SK-N-SH (cell line): ENCODE data around the gene ADAMTSL5. TPM values are rescaled to one million over a fixed set of nuclear protein-coding genes. Genes with fewer than 3 reads are reported as not detected.

Experiments used
- CTCF ChIA-PET: fragments of 300-600, 350-600 bp; formaldehyde crosslinking; extraction: SDS; loops from one replicate; lab custom pipeline; 2021; lab: Yijun Ruan, JAX
- POLR2A ChIA-PET: fragments of 350-600 bp; sonication (Branson Sonifier 250); formaldehyde crosslinking; extraction: SDS; loops from one replicate; lab custom pipeline; 2020; ENCODE audit warnings: antibody characterized with exemption, inconsistent platforms; lab: Yijun Ruan, JAX
- DNase-seq: peaks from one replicate; pipeline ENCODE4 v3.0.0; 2012
- H2AFZ ChIP-seq: fragments of 200-600 bp; sonication (generic); 2 replicates; pipeline ENCODE4 v1.8.1; 2016; ENCODE audit warnings: antibody characterized with exemption, mild to moderate bottlenecking, low read depth
- H3F3A ChIP-seq: fragments of 200-600 bp; sonication (generic); replicated peaks from 2 replicates; pipeline ENCODE3; 2016; ENCODE audit warnings: antibody characterized with exemption, mild to moderate bottlenecking; ENCODE audit not compliant: insufficient read depth
- H3K27ac ChIP-seq, 2 experiments: fragments of 200-500 bp in 1 of 2; fragments of 200-600 bp in 1 of 2; sonication (Bioruptor generic) in 1 of 2; sonication (generic), shearing (Covaris generic) in 1 of 2; 2 replicates each; pipeline versions ENCODE4 v1.5.1 to v1.6.1; 2014 to 2016; ENCODE audit warnings: low read depth in 2 of 2, inconsistent platforms in 1 of 2, low read length in 1 of 2, mild to moderate bottlenecking in 1 of 2, mixed read lengths in 1 of 2
- H3K27me3 ChIP-seq: fragments of 200-600 bp; sonication (generic), shearing (Covaris generic); 2 replicates; pipeline ENCODE4 v1.6.1; 2016; ENCODE audit warnings: mixed run types; ENCODE audit not compliant: insufficient read depth
- H3K36me3 ChIP-seq, 2 experiments: fragments of 200-500 bp in 1 of 2; fragments of 200-600 bp in 1 of 2; sonication (Bioruptor generic) in 1 of 2; sonication (generic) in 1 of 2; replicated peaks in 1 of 2; 2 replicates each; pipeline versions ENCODE3 to v1.5.1; 2014 to 2016; ENCODE audit warnings: low read length in 1 of 2, mild to moderate bottlenecking in 1 of 2; ENCODE audit not compliant: insufficient read depth in 2 of 2, control insufficient read depth in 1 of 2
- H3K4me1 ChIP-seq, 2 experiments: fragments of 200-500 bp in 1 of 2; fragments of 200-600 bp in 1 of 2; sonication (Bioruptor generic) in 1 of 2; sonication (generic), shearing (Covaris generic) in 1 of 2; 2 replicates each; pipeline versions ENCODE4 v1.5.1 to v1.6.1; 2014 to 2016; ENCODE audit warnings: low read depth in 1 of 2, low read length in 1 of 2, mixed run types in 1 of 2; ENCODE audit not compliant: insufficient read depth in 2 of 2, control insufficient read depth in 1 of 2
- H3K4me2 ChIP-seq: fragments of 200-600 bp; sonication (generic), shearing (Covaris generic); 2 replicates; pipeline ENCODE4 v1.6.1; 2017; ENCODE audit warnings: mixed run types
- H3K4me3 ChIP-seq, 2 experiments: fragments of 200-500 bp in 1 of 2; fragments of 200-600 bp in 1 of 2; sonication (Bioruptor generic) in 1 of 2; sonication (generic), shearing (Covaris generic) in 1 of 2; 2 replicates each; pipeline versions ENCODE4 v1.5.1 to v1.8.1; 2014 to 2016; ENCODE audit warnings: low read depth in 2 of 2, inconsistent platforms in 1 of 2, low read length in 1 of 2, mild to moderate bottlenecking in 1 of 2, mixed read lengths in 1 of 2, moderate library complexity in 1 of 2
- H3K79me2 ChIP-seq: fragments of 200-600 bp; sonication (generic); 2 replicates; pipeline ENCODE4 v1.8.1; 2017; ENCODE audit warnings: mild to moderate bottlenecking; ENCODE audit not compliant: insufficient read depth
- H3K9ac ChIP-seq: fragments of 200-600 bp; sonication (generic); 2 replicates; pipeline ENCODE4 v1.6.1; 2017; ENCODE audit warnings: mixed run types
- H3K9me2 ChIP-seq: fragments of 200-600 bp; sonication (generic); 2 replicates; pipeline ENCODE4 v1.6.1; 2017; ENCODE audit warnings: mixed run types
- H3K9me3 ChIP-seq: fragments of 200-600 bp; sonication (generic); 2 replicates; pipeline ENCODE4 v1.6.1; 2017; ENCODE audit warnings: mixed run types, mild to moderate bottlenecking, moderate library complexity
- H4K20me1 ChIP-seq: fragments of 200-600 bp; sonication (generic); 2 replicates; pipeline ENCODE4 v1.6.1; 2017; ENCODE audit warnings: mild to moderate bottlenecking, mixed run types; ENCODE audit not compliant: insufficient read depth
- ELF1 ChIP-seq: IDR thresholded peaks from 2 replicates; pipeline ENCODE4 v1.4.0; 2012
- FOXJ3 ChIP-seq: sonication (generic); formaldehyde crosslinking; IDR thresholded peaks from 2 replicates; pipeline ENCODE4 v1.5.1; 2020; ENCODE audit warnings: mild to moderate bottlenecking, missing genetic modification reagents
- IRF3 ChIP-seq: fragments of 150-350 bp; IDR thresholded peaks from 2 replicates; pipeline ENCODE4 v1.6.1; 2016; ENCODE audit warnings: mild to moderate bottlenecking, low read depth, low read length
- POLR2AphosphoS5 ChIP-seq: IDR thresholded peaks from 2 replicates; pipeline ENCODE4 v1.6.1; 2012; ENCODE audit warnings: low read depth, low read length
- RAD21 ChIP-seq: IDR thresholded peaks from 2 replicates; pipeline ENCODE4 v1.6.1; 2012; ENCODE audit warnings: mild to moderate bottlenecking, low read length
- SIN3A ChIP-seq: IDR thresholded peaks from 2 replicates; pipeline ENCODE4 v1.6.1; 2012; ENCODE audit warnings: low read depth, mild to moderate bottlenecking, low read length, moderate library complexity, borderline replicate concordance
- TCF12 ChIP-seq: IDR thresholded peaks from 2 replicates; pipeline ENCODE4 v1.4.0; 2012
- WGBS: methylation state at CpG from one replicate; pipeline ENCODE4 v1.1.6; 2017; ENCODE audit warnings: low lambda C conversion rate; 5-methylcytosine and 5-hydroxymethylcytosine counted together
- polyA plus RNA-seq, 3 experiments: library from polyadenylated mRNA; depleted of rRNA; stranded (reverse); fragments of >200 nt; gene quantifications; 2 replicates each; pipeline ENCODE4 v1.2.3, GENCODE V29; 2012
- TF ChIP-seq, protein P1 (sequence below): fragments of 200-600 bp; sonication (generic); IDR thresholded peaks from 2 replicates; pipeline ENCODE4 v1.6.1; 2017; ENCODE audit warnings: antibody characterized with exemption, mild to moderate bottlenecking, moderate library complexity

ADAMTSL5 gene
- polyA plus RNA-seq, 1 of the 3 experiments (the other 2 are of a cell fraction), result 5.7 TPM

- Histone ChIP-seq H3K36me3 (peaks cover 0 to 22% of the 10 kb centered on the region in 2 experiments), H3K4me2 (no peak overlapping the region), H3K79me2 (peaks cover 8% of the 10 kb centered on the region; the same call in 1 of the 2 replicates), H3K27me3 (no peaks in the 10 kb centered on the region), H3K4me3 (no peak overlapping the region), H4K20me1 (peaks cover 6% of the 10 kb centered on the region; the same call in 1 of the 2 replicates), H3K27ac (no peak overlapping the region), H3F3A (peaks cover 3% of the 10 kb centered on the region), H2AFZ (no peak overlapping the region), H3K9me2 (no peaks in the 10 kb centered on the region), H3K4me1 (peaks cover 0 to 4% of the 10 kb centered on the region in 2 experiments; a peak in 1 of 4 replicates), H3K9me3 (no peaks in the 10 kb centered on the region), H3K9ac (no peak overlapping the region)
- TF ChIP-seq IRF3, result no peak
- DNase-seq, result no peak
- POLR2A ChIA-PET, result interaction anchor here (0.9 to 1.4 kb wide), 2 partner anchors 23 to 31 kb away, joined by 3 to 5 read pairs; no protein-coding TSS in a partner anchor
- WGBS, result 98% methylated on average over 32 of the region's 92 CpGs
- CTCF ChIA-PET, result interaction anchor here (2.7 kb wide), 1 partner anchor 23 kb away, joined by 11 read pairs; no protein-coding TSS in a partner anchor
Measured at GRCh38 chr19:1467490-1468273, 45.1 kb downstream of the ADAMTSL5 start.

DNA sequence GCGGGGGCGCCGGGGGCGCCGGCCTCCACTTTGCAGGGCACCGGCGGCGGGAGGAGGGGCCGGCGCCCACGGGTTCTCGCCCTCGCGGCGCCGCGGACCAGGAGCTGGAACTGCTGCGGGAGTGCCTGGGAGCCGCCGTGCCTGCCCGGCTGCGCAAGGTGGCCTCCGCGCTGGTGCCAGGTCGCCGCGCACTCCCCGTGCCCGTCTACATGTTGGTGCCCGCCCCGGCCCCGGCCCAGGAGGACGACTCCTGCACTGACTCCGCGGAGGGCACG, 45.7 kb downstream of the ADAMTSL5 start:
- Histone ChIP-seq H3K79me2 (peaks cover 5% of the 10 kb centered on the region; the same call in 1 of the 2 replicates), H3F3A (peaks cover 3% of the 10 kb centered on the region), H3K4me1 (no peaks in the 10 kb centered on the region), H3K4me3 (no peak overlapping the region), H2AFZ (no peak overlapping the region), H3K9me2 (no peaks in the 10 kb centered on the region), H4K20me1 (peaks cover 4% of the 10 kb centered on the region; the same call in 1 of the 2 replicates), H3K27me3 (no peaks in the 10 kb centered on the region), H3K36me3 (peaks cover 0 to 22% of the 10 kb centered on the region in 2 experiments), H3K9ac (no peak overlapping the region), H3K9me3 (no peaks in the 10 kb centered on the region), H3K27ac (no peak overlapping the region), H3K4me2 (no peak overlapping the region)
- 87% methylated on average over 3 of the region's 36 CpGs for WGBS
- ChIA-PET POLR2A (interaction anchor here (0.9 to 1.4 kb wide), 2 partner anchors 23 to 31 kb away, joined by 3 to 5 read pairs; no protein-coding TSS in a partner anchor), CTCF (interaction anchor here (2.7 kb wide), 1 partner anchor 22 kb away, joined by 11 read pairs; no protein-coding TSS in a partner anchor)
- no peak for DNase-seq
- TF ChIP-seq FOXJ3 (no peak), POLR2AphosphoS5 (no peak), TCF12 (no peak), RAD21 (no peak), SIN3A (no peak), ELF1 (no peak)
- TF ChIP-seq, protein P1, sequence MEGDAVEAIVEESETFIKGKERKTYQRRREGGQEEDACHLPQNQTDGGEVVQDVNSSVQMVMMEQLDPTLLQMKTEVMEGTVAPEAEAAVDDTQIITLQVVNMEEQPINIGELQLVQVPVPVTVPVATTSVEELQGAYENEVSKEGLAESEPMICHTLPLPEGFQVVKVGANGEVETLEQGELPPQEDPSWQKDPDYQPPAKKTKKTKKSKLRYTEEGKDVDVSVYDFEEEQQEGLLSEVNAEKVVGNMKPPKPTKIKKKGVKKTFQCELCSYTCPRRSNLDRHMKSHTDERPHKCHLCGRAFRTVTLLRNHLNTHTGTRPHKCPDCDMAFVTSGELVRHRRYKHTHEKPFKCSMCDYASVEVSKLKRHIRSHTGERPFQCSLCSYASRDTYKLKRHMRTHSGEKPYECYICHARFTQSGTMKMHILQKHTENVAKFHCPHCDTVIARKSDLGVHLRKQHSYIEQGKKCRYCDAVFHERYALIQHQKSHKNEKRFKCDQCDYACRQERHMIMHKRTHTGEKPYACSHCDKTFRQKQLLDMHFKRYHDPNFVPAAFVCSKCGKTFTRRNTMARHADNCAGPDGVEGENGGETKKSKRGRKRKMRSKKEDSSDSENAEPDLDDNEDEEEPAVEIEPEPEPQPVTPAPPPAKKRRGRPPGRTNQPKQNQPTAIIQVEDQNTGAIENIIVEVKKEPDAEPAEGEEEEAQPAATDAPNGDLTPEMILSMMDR, result no peak
